Thymus (tissue), 11 donors: ENCODE results near the gene YKT6. TPM values are rescaled to one million over a fixed set of nuclear protein-coding genes. Genes with fewer than 3 reads are reported as not detected.
"Not testable (repeated sequence)": the region's sequence is repeated elsewhere in the genome, so short reads cannot be mapped to it uniquely, and the experiment has no call there.

Experiments
- DNase-seq, 9 donors: peaks; one replicate each; pipeline ENCODE4 v3.0.0-alpha.2; 2013; ENCODE audit warnings: low spot score in 9 of 9, low read depth in 6 of 9, missing footprints in 1 of 9
- H3K27ac ChIP-seq, 2 donors: one replicate each; pipeline ENCODE4 v1.5.1; 2013; ENCODE audit warnings: control low read depth in 1 of 2, low read depth in 1 of 2, low read length in 1 of 2, mild to moderate bottlenecking in 1 of 2, moderate library complexity in 1 of 2
- H3K27me3 ChIP-seq, 2 donors: one replicate each; pipeline ENCODE4 v1.5.1; 2013; ENCODE audit warnings: low read length in 1 of 2; ENCODE audit not compliant: control insufficient read depth in 2 of 2, insufficient read depth in 1 of 2
- H3K36me3 ChIP-seq, 2 donors: one replicate each; pipeline ENCODE4 v1.5.1; 2013; ENCODE audit warnings: low read length in 1 of 2, mild to moderate bottlenecking in 1 of 2, moderate library complexity in 1 of 2; ENCODE audit not compliant: control insufficient read depth in 2 of 2, insufficient read depth in 2 of 2
- H3K4me1 ChIP-seq, 2 donors: one replicate each; pipeline ENCODE4 v1.5.1; 2013; ENCODE audit warnings: low read length in 2 of 2; ENCODE audit not compliant: control insufficient read depth in 2 of 2, insufficient read depth in 2 of 2
- H3K4me3 ChIP-seq, 2 donors: one replicate each; pipeline ENCODE4 v1.5.1; 2013; ENCODE audit warnings: low read length in 2 of 2, control low read depth in 1 of 2, mild to moderate bottlenecking in 1 of 2
- H3K9me3 ChIP-seq, 2 donors: one replicate each; pipeline ENCODE4 v1.5.1; 2013; ENCODE audit warnings: low read length in 1 of 2, mild to moderate bottlenecking in 1 of 2; ENCODE audit not compliant: control insufficient read depth in 2 of 2, insufficient read depth in 1 of 2
- WGBS: extraction: QIAGEN DNeasy Blood & Tissue Kit; methylation state at CpG from one replicate; pipeline ENCODE4 v1.1.7; 2013; 5-methylcytosine and 5-hydroxymethylcytosine counted together
- polyA plus RNA-seq: library from polyadenylated mRNA; stranded (reverse); fragments of 200-250 nt; gene quantifications from one replicate; pipeline ENCODE4 v1.2.3, GENCODE V29; 2013
- total RNA-seq: library from RNA; stranded (reverse); fragments of 120-200 nt; gene quantifications from one replicate; pipeline ENCODE4 v1.2.4, GENCODE V29; 2013
- donor health status: healthy.

Gene YKT6
- total and polyA plus RNA-seq, 2 donors = 38.9 to 44.0 TPM

DNA sequence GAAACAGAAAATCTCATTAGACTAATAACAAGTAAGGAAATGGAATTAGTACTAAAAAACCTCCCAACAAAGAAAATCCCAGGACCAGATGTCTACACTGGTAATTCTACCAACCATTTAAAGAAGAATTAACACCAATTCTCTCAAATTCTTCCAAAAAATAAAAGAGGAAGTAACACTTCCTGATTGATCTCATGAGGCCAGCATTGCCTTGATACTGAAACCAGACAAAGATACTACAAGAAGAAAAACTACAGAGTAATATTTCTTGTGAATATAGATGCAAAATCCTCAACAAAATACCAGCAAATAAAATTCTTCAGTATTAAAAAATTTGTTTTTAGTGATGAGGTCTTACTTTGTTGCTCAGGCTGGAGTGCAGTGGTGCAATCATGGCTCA is 32.9 kb upstream of the YKT6 start:
- H3K4me3 ChIP-seq = no peak overlapping the region
- no peaks in the 10 kb centered on the region for H3K36me3 ChIP-seq
- DNase-seq = no peak
- no peaks in the 10 kb centered on the region for H3K9me3 ChIP-seq
- H3K4me1 ChIP-seq = no peaks in the 10 kb centered on the region
- peaks cover 0 to 2% of the 10 kb centered on the region in 2 donors for H3K27me3 ChIP-seq
- no peak overlapping the region for H3K27ac ChIP-seq

DNA sequence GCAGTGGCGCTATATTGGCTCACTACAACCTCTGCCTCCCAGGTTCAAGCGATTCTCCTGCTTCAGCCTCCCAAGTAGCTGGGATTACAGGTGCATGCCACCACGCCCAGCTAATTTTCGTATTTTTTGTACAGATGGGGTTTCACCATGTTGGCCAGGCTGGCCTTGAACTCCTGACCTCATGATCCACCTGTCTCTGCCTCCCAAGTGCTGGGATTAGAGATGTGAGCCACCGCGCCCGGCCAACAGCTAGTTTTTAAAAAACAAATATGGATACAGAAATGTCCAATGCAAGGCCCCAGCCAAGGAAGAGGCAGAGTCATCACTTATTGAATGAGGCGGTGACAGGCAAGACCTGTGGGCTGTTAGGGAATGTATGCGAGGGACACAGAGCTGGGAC is 28.9 kb upstream of the YKT6 start:
- H3K4me1 ChIP-seq, H3K36me3 ChIP-seq, H3K9me3 ChIP-seq, DNase-seq, H3K4me3 ChIP-seq, H3K27ac ChIP-seq: not testable (repeated sequence)
- WGBS = 97% methylated on average over 9 of the region's 9 CpGs
- peaks cover 0 to 13% of the 10 kb centered on the region in 2 donors for H3K27me3 ChIP-seq

DNA sequence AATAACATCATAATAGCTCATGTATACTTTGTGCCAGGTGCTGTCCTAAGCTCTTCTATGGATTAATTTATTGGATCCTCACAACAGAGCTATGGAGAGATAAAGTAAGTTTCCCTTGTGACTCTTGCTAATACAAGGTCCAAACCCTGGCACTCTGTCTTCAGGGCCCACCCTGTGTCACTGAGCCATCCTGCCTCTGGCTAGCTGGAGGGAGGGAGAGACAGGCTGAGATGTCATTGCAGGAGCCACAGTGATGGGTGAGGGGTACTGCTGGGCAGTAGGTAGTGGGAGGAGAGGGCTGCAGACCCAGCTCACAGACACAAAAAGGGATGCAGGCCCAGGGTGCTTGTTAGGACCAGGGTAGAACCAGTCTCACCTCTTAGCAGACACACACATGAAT is 28.4 kb upstream of the YKT6 start:
- DNase-seq = no peak
- Histone ChIP-seq H3K27ac (no peak overlapping the region), H3K27me3 (peaks cover 0 to 13% of the 10 kb centered on the region in 2 donors), H3K9me3 (no peaks in the 10 kb centered on the region), H3K36me3 (no peaks in the 10 kb centered on the region), H3K4me3 (no peak overlapping the region), H3K4me1 (no peaks in the 10 kb centered on the region)

- WGBS = 95% methylated on average over 6 of the region's 6 CpGs
- H3K9me3 ChIP-seq = no peaks in the 10 kb centered on the region
Observed at GRCh38 chr7:44172803-44173424, 27.9 kb upstream of the YKT6 start.

DNA sequence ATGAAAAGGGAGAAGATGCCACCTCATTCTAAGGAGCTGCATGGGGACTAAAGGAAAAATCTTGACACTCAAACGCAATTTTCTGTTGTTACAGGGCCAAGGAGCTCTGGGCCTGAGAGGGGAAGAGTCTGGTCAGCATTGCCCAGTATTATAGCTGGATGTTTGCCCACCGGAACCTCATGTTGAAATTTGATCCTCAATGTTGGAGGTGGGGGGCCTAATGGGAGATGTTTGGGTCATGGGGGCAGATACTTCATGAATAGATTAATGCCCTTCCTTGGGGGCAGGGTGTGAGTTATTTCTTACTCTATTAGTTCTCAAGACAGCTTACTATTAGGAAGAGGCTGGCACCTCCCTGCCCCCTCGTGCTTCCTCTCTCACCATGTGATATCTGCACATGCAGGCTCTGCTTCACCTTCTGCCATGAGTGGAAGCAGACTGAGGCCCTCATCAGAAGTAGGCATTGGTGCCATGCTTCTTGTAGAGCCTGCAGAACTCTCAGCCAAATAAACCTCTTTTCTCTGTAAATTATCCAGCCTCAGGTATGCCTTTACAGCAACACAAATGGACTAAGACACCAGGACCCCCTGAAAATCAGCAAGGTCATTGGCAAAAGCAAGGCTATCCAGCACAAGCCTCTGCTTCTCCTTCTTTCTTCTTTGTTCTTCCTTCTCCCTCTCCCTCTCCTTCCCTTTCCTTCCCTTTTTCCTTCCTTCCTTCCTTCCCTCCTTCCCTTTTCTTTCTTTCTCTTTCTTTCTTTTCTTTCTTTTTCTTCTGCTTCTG is 26.7 kb upstream of the YKT6 start:
- H3K4me3 ChIP-seq = no peak overlapping the region
- H3K27ac ChIP-seq = no peak overlapping the region
- peaks cover 0 to 13% of the 10 kb centered on the region in 2 donors for H3K27me3 ChIP-seq
- no peaks in the 10 kb centered on the region for H3K4me1 ChIP-seq
- H3K36me3 ChIP-seq = no peaks in the 10 kb centered on the region
- H3K9me3 ChIP-seq = no peaks in the 10 kb centered on the region
- WGBS = 83% methylated on average over 3 of the region's 3 CpGs
- DNase-seq = no peak

More at GRCh38 chr7:44172803-44173424, 27.9 kb upstream of the YKT6 start:
- no peak for DNase-seq
- no peak overlapping the region for H3K27ac ChIP-seq
- peaks cover 0 to 13% of the 10 kb centered on the region in 2 donors for H3K27me3 ChIP-seq
- H3K36me3 ChIP-seq = no peaks in the 10 kb centered on the region
- H3K4me3 ChIP-seq = no peak overlapping the region
- no peaks in the 10 kb centered on the region for H3K4me1 ChIP-seq

- peaks cover 0 to 13% of the 10 kb centered on the region in 2 donors for H3K27me3 ChIP-seq
- H3K36me3 ChIP-seq, H3K27ac ChIP-seq, H3K4me1 ChIP-seq, H3K9me3 ChIP-seq, H3K4me3 ChIP-seq, DNase-seq: not testable (repeated sequence)
- WGBS = 89% methylated on average over 1 of the region's 1 CpG
Observed at GRCh38 chr7:44174694-44174948, 26.2 kb upstream of the YKT6 start.

DNA sequence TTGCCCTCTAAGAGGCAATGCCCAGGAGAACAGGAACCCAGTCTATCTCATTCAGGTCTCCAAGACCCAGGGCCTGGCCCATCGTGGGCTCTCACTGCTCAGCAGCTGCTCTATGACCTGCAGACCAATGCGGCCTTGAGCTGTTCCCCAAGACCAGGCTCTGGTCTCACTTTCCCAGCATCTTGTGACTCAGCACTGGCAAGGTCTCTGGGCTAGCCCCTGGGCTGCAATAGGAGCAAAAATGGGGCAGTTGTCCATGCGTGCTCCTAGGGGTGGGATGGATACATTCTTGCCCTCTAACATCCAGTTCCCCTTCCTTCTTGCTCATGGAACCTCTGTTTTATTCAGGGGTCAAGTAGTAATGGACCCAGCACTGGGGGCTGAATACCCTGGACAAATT is 25.0 kb upstream of the YKT6 start:
- H3K36me3 ChIP-seq = no peaks in the 10 kb centered on the region
- no peak overlapping the region for H3K4me3 ChIP-seq
- peaks cover 0 to 13% of the 10 kb centered on the region in 2 donors for H3K27me3 ChIP-seq
- H3K27ac ChIP-seq = no peak overlapping the region
- 91% methylated on average over 3 of the region's 3 CpGs for WGBS
- no peaks in the 10 kb centered on the region for H3K4me1 ChIP-seq
- no peaks in the 10 kb centered on the region for H3K9me3 ChIP-seq
- no peak for DNase-seq

DNA sequence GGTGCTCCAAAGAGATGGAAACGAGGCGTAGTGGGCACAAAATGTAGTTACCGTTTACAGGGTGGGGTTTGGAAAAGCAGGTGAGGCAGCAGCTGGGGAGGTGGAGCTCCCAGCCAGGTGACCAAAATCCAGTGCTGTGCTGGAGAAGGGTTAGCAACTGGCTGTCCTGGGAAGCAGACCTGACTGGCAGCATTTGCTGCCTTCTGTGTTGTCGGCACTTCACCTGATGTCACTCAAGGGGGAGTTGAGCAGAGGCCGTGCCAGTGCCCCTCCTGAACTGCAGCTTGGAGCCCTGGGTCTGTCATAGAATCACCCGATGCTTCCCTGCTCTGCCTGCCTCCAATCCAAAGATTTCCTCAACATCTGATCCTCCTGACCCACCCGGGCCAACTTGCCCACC is 24.3 kb upstream of the YKT6 start:
- DNase-seq = no peak
- H3K4me1 ChIP-seq = no peaks in the 10 kb centered on the region
- no peak overlapping the region for H3K27ac ChIP-seq
- 74% methylated on average over 7 of the region's 7 CpGs for WGBS
- H3K36me3 ChIP-seq = no peaks in the 10 kb centered on the region
- H3K4me3 ChIP-seq = no peak overlapping the region
- no peaks in the 10 kb centered on the region for H3K9me3 ChIP-seq
- H3K27me3 ChIP-seq = peaks cover 0 to 13% of the 10 kb centered on the region in 2 donors

DNA sequence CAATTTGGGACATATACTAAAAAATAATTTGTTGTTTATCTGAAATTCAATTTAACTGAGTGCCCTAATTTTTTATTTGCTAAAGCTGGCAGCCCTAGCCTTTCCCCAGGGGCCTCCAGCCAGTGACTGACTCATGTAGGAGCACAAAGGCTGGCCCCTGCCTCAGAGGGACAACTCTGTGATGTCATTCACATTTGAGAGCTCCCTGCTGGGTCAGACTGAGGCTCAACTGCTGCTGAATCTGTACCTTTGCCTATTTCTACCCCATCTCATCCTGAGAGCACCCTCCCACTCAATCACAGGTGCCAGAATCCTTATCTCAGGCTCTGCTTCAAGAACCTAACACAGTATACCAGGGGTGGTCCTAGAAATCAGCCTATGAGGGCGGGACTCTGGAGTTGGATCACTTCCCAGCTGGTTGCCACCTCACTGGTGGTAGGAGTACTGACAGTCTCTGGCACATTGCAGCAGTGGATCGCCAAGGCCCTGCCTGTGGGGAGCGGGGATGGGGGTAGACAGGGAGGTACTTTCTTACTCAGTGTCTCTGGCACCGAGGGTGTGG is 23.1 kb upstream of the YKT6 start:
- Histone ChIP-seq H3K4me3 (no peak overlapping the region), H3K27me3 (peaks cover 0 to 11% of the 10 kb centered on the region in 2 donors), H3K27ac (no peak overlapping the region), H3K4me1 (no peaks in the 10 kb centered on the region), H3K36me3 (no peaks in the 10 kb centered on the region), H3K9me3 (peaks cover 0 to 2% of the 10 kb centered on the region in 2 donors)
- 90% methylated on average over 4 of the region's 4 CpGs for WGBS
- DNase-seq = no peak
